ENCODE measurements around the gene ARHGAP10. TPM values are rescaled to one million over a fixed set of nuclear protein-coding genes. Genes with fewer than 3 reads are reported as not detected.

ARHGAP10 gene
- total RNA-seq, 2 experiments from 2014 or later, result 6.1 to 6.2 TPM

GRCh38 chr4:147943159-147943638 is 211.3 kb downstream of the ARHGAP10 start:
- DNase-seq (no peak), ATAC-seq (peak; percentile 79)
- Mint-ChIP-seq H3K9me3 (ENCODE audit: low read depth) (no peaks in the 10 kb centered on the region), H3K4me3 (no peak overlapping the region), H3K4me1 (peaks cover 20% of the 10 kb centered on the region), H3K27me3 (no peaks in the 10 kb centered on the region), H3K36me3 (ENCODE audit: low read depth) (peaks cover 8% of the 10 kb centered on the region), H3K27ac (no peak overlapping the region)
- POLR2A ChIA-PET, result no interaction called here
- intact Hi-C loops (cut with DNase I, micrococcal nuclease), result no loop called here
- CTCF ChIA-PET, result interaction anchor here (0.7 to 1.0 kb wide), 3 partner anchors 26 to 297 kb away, joined by 3 read pairs; no protein-coding TSS in a partner anchor

DNA sequence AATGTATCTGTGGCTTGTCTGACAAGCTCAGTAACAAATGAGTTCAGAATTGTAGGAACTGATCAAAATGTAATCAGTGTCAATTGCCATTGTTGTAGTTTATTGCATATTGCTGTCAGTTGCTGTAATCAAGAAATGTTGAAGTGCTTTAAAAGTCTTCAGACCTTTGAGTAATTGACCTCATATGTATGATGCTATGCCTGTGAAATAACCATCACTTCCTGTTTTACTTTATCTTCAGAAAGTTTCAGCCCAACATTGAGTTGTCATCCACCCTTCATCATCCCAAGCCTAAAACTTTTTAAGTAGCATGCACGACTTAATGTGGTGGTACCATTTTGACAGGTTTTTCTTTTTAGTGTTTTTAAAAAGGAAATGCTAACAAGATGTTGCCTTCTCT is 212.4 kb downstream of the ARHGAP10 start:
- POLR2A ChIA-PET, result no interaction called here
- no peaks in the 10 kb centered on the region for H3K9me3 Mint-ChIP-seq (ENCODE audit: low read depth)
- H3K27me3 Mint-ChIP-seq, result no peaks in the 10 kb centered on the region
- intact Hi-C loops (cut with DNase I, micrococcal nuclease), result no loop called here
- peaks cover 11% of the 10 kb centered on the region for H3K36me3 Mint-ChIP-seq (ENCODE audit: low read depth)
- CTCF ChIA-PET, result interaction anchor here (1.0 kb wide), 1 partner anchor 25 kb away, joined by 3 read pairs; no protein-coding TSS in a partner anchor
- ATAC-seq (no peak), DNase-seq (no peak)
- no peak overlapping the region for H3K27ac Mint-ChIP-seq
- H3K4me1 Mint-ChIP-seq, result peaks cover 20% of the 10 kb centered on the region
- no peak overlapping the region for H3K4me3 Mint-ChIP-seq

DNA sequence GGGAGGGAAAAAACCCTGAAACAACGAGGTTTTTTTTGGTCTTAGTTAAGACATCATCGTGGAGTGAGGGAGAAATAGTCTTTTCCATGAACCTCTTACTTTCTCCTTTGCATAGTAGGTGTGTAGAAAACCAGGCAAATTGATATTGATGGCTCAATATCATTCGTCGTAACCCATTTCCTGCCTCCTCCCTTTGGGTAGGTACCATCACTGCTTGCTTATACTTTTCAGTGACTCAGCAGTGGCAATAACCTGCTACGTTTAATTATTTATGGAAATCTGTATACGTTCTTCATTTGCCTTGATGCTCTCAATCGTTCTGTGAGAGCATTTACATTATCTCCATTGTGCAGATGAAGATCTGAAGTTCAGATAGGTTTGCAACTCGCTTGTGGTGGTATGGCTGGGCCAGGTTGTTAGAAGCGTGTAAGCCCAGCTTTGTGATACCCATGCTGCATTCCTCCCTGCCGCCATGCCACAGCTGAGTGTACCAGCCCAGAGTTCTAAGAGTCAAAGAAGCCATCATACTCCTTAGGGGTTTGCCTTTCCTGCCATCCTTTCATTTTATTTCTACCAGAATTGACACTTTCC is 212.9 kb downstream of the ARHGAP10 start:
- Mint-ChIP-seq H3K27ac (no peak overlapping the region), H3K27me3 (no peaks in the 10 kb centered on the region), H3K9me3 (ENCODE audit: low read depth) (no peaks in the 10 kb centered on the region), H3K4me1 (peaks cover 20% of the 10 kb centered on the region), H3K4me3 (no peak overlapping the region), H3K36me3 (ENCODE audit: low read depth) (peaks cover 11% of the 10 kb centered on the region)
- ChIA-PET POLR2A (no interaction called here), CTCF (no interaction called here)
- intact Hi-C loops (cut with DNase I, micrococcal nuclease), result no loop called here
- DNase-seq (no peak), ATAC-seq (no peak)

- Mint-ChIP-seq H3K27ac (no peak overlapping the region), H3K9me3 (ENCODE audit: low read depth) (peaks cover 2% of the 10 kb centered on the region), H3K4me3 (no peak overlapping the region), H3K36me3 (ENCODE audit: low read depth) (peaks cover 11% of the 10 kb centered on the region), H3K27me3 (no peaks in the 10 kb centered on the region), H3K4me1 (peaks cover 10% of the 10 kb centered on the region)
- ATAC-seq, result no peak
- POLR2A ChIA-PET, result no interaction called here
- intact Hi-C loops (cut with DNase I, micrococcal nuclease), result no loop called here
- CTCF ChIA-PET, result no interaction called here
- no peak for DNase-seq
These were observed 216.4 kb downstream of the ARHGAP10 start for GRCh38 chr4:147948336-147948735.

- no peaks in the 10 kb centered on the region for H3K4me1 Mint-ChIP-seq
- H3K9me3 Mint-ChIP-seq (ENCODE audit: low read depth), result peaks cover 2% of the 10 kb centered on the region
- CTCF ChIA-PET, result interaction anchor here (0.6 to 0.7 kb wide), 2 partner anchors 8 to 325 kb away, joined by 5 read pairs; no protein-coding TSS in a partner anchor
- DNase-seq (no peak), ATAC-seq (no peak)
- H3K4me3 Mint-ChIP-seq, result no peak overlapping the region
- no peak overlapping the region for H3K27ac Mint-ChIP-seq
- H3K36me3 Mint-ChIP-seq (ENCODE audit: low read depth), result peaks cover 9% of the 10 kb centered on the region
- POLR2A ChIA-PET, result no interaction called here
- no peaks in the 10 kb centered on the region for H3K27me3 Mint-ChIP-seq
- intact Hi-C loops (cut with DNase I, micrococcal nuclease), result no loop called here
These were observed 218.4 kb downstream of the ARHGAP10 start for GRCh38 chr4:147950261-147950660.

- no peaks in the 10 kb centered on the region for H3K4me1 Mint-ChIP-seq
- H3K4me3 Mint-ChIP-seq, result no peak overlapping the region
- no peak for ATAC-seq
- H3K27me3 Mint-ChIP-seq, result no peaks in the 10 kb centered on the region
- ChIA-PET CTCF (no interaction called here), POLR2A (no interaction called here)
- H3K36me3 Mint-ChIP-seq (ENCODE audit: low read depth), result peaks cover 9% of the 10 kb centered on the region
- no peak overlapping the region for H3K27ac Mint-ChIP-seq
- H3K9me3 Mint-ChIP-seq (ENCODE audit: low read depth), result peaks cover 2% of the 10 kb centered on the region
- no peak for DNase-seq
- intact Hi-C loops (cut with DNase I, micrococcal nuclease), result no loop called here
These were observed 219.0 kb downstream of the ARHGAP10 start for GRCh38 chr4:147950841-147951240.

DNA sequence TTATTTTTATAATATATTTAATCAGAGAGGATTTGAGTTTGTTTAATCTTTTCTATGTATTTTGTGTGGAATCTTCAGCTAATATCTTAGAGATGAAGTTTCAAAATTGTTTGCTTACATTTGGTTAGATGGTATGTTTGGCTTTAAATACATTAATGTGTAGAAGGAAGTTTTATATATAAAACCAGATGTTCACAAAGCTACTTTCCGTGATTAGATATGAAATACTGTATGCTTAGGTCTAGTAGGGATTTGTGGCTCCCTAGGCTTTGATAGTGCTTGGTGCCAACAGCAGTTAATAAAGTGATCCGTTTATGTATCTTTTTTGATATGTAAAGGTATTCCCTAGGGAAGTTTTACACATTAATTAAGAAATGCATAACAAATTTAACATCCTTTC is 223.0 kb downstream of the ARHGAP10 start:
- Mint-ChIP-seq H3K4me3 (no peak overlapping the region), H3K27me3 (no peaks in the 10 kb centered on the region), H3K9me3 (ENCODE audit: low read depth) (peaks cover 2% of the 10 kb centered on the region), H3K27ac (no peak overlapping the region), H3K36me3 (ENCODE audit: low read depth) (peaks cover 1% of the 10 kb centered on the region), H3K4me1 (no peaks in the 10 kb centered on the region)
- CTCF ChIA-PET, result no interaction called here
- POLR2A ChIA-PET, result no interaction called here
- DNase-seq, result no peak
- intact Hi-C loops (cut with DNase I, micrococcal nuclease), result no loop called here
- ATAC-seq, result no peak

DNA sequence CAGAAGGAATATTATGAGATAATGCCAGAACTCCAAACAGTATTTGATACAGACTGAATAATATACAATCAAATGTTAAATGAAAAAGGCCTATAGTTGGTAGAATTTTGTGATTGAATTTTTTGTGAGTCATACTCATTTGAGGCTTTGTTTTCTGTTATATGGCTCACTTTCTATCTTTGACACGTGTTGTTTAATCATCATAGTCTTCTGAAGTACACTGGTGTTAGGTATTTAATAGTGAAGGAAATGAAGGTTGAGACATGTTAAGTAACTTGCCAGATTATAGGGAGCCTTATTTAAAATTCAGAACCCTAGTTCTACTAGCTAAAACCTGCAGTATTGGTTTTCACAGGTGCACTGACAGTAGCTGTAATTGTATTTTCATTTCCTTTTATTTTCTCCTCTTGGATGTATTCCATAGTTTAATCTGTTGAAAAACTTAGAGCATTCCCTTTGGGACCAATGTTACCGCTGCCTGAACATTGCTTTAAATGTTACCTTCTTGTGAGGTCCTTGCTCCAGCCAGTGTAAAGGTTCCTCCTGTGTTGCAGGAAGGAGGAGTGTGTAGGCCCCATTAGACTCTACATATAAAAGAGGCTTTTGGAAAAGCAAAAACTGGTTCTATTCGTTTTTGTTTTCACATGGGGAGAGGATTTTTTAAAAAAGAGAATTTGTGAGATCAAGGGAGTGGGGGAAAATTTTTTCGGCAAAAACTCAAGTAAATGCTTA is 224.1 kb downstream of the ARHGAP10 start:
- peaks cover 2% of the 10 kb centered on the region for H3K9me3 Mint-ChIP-seq (ENCODE audit: low read depth)
- no peaks in the 10 kb centered on the region for H3K27me3 Mint-ChIP-seq
- no peak for DNase-seq
- peaks cover 1% of the 10 kb centered on the region for H3K36me3 Mint-ChIP-seq (ENCODE audit: low read depth)
- H3K27ac Mint-ChIP-seq, result no peak overlapping the region
- no peaks in the 10 kb centered on the region for H3K4me1 Mint-ChIP-seq
- intact Hi-C loops (cut with DNase I, micrococcal nuclease), result no loop called here
- ChIA-PET POLR2A (no interaction called here), CTCF (interaction anchor here (0.6 kb wide), 1 partner anchor 12 kb away, joined by 4 read pairs; no protein-coding TSS in a partner anchor)
- H3K4me3 Mint-ChIP-seq, result no peak overlapping the region
- no peak for ATAC-seq

DNA sequence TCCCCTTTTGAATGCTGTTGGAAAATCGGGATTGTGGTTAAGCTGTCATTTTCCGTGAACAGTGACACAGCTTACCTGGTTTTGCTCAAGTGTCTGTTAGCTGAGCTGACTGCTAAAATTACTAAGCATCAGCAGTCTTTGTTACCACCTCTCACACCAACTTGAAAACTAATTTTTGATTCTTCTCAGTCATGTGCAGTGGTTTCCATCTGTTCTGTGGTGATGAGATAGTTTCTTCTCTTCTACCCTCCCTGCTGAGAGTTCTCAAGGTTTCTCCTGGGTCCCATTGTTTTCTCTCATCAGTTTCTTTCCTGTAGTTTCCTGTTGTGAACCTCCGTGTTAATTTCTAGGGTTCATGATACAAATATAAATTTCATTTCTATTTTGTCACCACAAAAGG is 225.6 kb downstream of the ARHGAP10 start:
- Mint-ChIP-seq H3K36me3 (ENCODE audit: low read depth) (peaks cover 1% of the 10 kb centered on the region), H3K27ac (no peak overlapping the region), H3K27me3 (no peaks in the 10 kb centered on the region), H3K9me3 (ENCODE audit: low read depth) (peaks cover 2% of the 10 kb centered on the region), H3K4me1 (no peaks in the 10 kb centered on the region), H3K4me3 (no peak overlapping the region)
- POLR2A ChIA-PET, result no interaction called here
- intact Hi-C loops (cut with DNase I, micrococcal nuclease), result no loop called here
- DNase-seq (no peak), ATAC-seq (no peak)
- CTCF ChIA-PET, result interaction anchor here (1.9 kb wide), 1 partner anchor 91 kb away, joined by 4 read pairs; no protein-coding TSS in a partner anchor

DNA sequence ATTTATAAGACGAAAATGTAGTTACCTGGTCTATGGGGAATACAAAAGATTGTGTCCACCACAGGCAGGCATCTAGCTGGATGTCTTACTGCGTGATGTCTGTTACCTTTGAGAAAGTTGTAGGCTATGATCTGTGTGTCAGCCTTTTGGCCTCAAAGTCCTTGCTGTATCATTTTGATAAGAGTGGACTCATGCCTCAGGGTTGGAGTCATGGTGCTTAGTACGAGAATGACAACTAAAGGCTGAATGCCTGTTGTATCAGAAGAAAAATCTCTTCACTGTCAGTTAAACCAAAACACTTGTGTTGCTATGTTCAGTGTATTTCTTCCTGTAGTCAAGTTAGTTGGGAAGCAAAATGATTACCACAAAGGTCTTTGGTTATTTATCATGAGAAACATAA is 226.2 kb downstream of the ARHGAP10 start:
- POLR2A ChIA-PET, result no interaction called here
- CTCF ChIA-PET, result interaction anchor here (1.9 kb wide), 1 partner anchor 91 kb away, joined by 4 read pairs; no protein-coding TSS in a partner anchor
- H3K4me1 Mint-ChIP-seq, result no peaks in the 10 kb centered on the region
- ATAC-seq (no peak), DNase-seq (no peak)
- intact Hi-C loops (cut with DNase I, micrococcal nuclease), result no loop called here
- H3K36me3 Mint-ChIP-seq (ENCODE audit: low read depth), result peaks cover 1% of the 10 kb centered on the region
- H3K27me3 Mint-ChIP-seq, result no peaks in the 10 kb centered on the region
- no peak overlapping the region for H3K4me3 Mint-ChIP-seq
- H3K9me3 Mint-ChIP-seq (ENCODE audit: low read depth), result peaks cover 2% of the 10 kb centered on the region
- no peak overlapping the region for H3K27ac Mint-ChIP-seq

DNA sequence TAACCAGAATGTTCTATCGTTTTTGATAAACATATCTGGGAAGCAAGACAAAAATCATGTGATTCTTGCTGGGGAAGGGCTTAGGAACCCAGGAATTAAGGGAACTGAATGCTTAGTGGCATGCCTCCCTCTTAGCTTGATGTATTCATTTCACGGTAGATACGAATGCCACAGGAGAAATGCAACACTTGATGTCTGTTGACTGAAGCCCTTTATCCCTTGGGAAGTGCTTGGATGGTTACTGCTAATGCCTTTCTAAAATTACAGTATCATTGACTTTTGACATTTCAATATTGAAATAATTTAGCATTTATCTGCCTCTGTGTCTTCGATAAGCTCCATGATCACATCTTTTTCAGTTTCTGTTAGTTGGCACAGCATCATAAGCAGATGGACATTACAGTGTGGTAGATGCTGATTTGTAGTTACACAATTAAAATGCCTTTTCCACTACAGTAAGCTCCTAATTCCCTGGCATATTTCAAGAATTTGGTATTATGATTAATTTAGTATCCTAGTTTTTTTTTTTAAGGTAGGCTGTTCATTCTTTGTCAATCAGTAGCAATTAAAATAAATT is 226.7 kb downstream of the ARHGAP10 start:
- no peak for ATAC-seq
- no peaks in the 10 kb centered on the region for H3K9me3 Mint-ChIP-seq (ENCODE audit: low read depth)
- ChIA-PET CTCF (interaction anchor here (0.6 to 1.9 kb wide), 3 partner anchors 8 to 92 kb away, joined by 3 to 5 read pairs (median 4); no protein-coding TSS in a partner anchor), POLR2A (no interaction called here)
- H3K4me1 Mint-ChIP-seq, result no peaks in the 10 kb centered on the region
- no peak overlapping the region for H3K27ac Mint-ChIP-seq
- no peaks in the 10 kb centered on the region for H3K27me3 Mint-ChIP-seq
- intact Hi-C loops (cut with DNase I, micrococcal nuclease), result no loop called here
- peaks cover under 1% of the 10 kb centered on the region for H3K36me3 Mint-ChIP-seq (ENCODE audit: low read depth)
- H3K4me3 Mint-ChIP-seq, result no peak overlapping the region
- no peak for DNase-seq

- Mint-ChIP-seq H3K9me3 (ENCODE audit: low read depth) (no peaks in the 10 kb centered on the region), H3K27me3 (no peaks in the 10 kb centered on the region), H3K27ac (no peak overlapping the region), H3K36me3 (ENCODE audit: low read depth) (no peaks in the 10 kb centered on the region), H3K4me1 (no peaks in the 10 kb centered on the region), H3K4me3 (no peak overlapping the region)
- intact Hi-C loops (cut with DNase I, micrococcal nuclease), result no loop called here
- POLR2A ChIA-PET, result no interaction called here
- no peak for ATAC-seq
- no peak for DNase-seq
- CTCF ChIA-PET, result interaction anchor here (0.6 kb wide), 1 partner anchor 23 kb away, joined by 3 read pairs; no protein-coding TSS in a partner anchor
These were observed 229.1 kb downstream of the ARHGAP10 start for GRCh38 chr4:147960971-147961370.
